Heart right ventricle (tissue), 16 donors: ENCODE data around the gene ID2. TPM values are rescaled to one million over a fixed set of nuclear protein-coding genes. Genes with fewer than 3 reads are reported as not detected.

Experiments
- ATAC-seq, 8 donors: fragments of 200-7000 bp; cut with Tn5 transposase; one replicate each; pipeline ENCODE4 v1.9.1; 2020; ENCODE audit warnings: mild to moderate bottlenecking in 8 of 8, moderate library complexity in 8 of 8, moderate number of reproducible peaks in 1 of 8
- DNase-seq, 2 donors: peaks; one replicate each; pipeline ENCODE4 v3.0.0-alpha.2; 2020
- H3K27ac ChIP-seq, 10 donors: fragments of 200-600 bp; sonication (generic) in 2 of 10; one replicate each; pipeline versions ENCODE4 v1.5.0 to v1.8.0; 2020 to 2022; ENCODE audit warnings: mild to moderate bottlenecking in 3 of 10
- H3K27me3 ChIP-seq, 7 donors: fragments of 200-600 bp; one replicate each; pipeline ENCODE4 v1.8.0; 2021 to 2022; ENCODE audit warnings: mild to moderate bottlenecking in 2 of 7
- H3K36me3 ChIP-seq, 9 donors: fragments of 200-600 bp; sonication (generic) in 1 of 9; one replicate each; pipeline versions ENCODE4 v1.5.0 to v1.8.0; 2020 to 2022; ENCODE audit warnings: mild to moderate bottlenecking in 2 of 9
- H3K4me1 ChIP-seq, 9 donors: fragments of 200-600 bp; sonication (generic) in 1 of 9; one replicate each; pipeline versions ENCODE4 v1.5.0 to v1.8.0; 2020 to 2022; ENCODE audit warnings: mild to moderate bottlenecking in 4 of 9
- H3K4me3 ChIP-seq, 10 donors: fragments of 200-600 bp; sonication (generic) in 2 of 10; one replicate each; pipeline versions ENCODE4 v1.5.0 to v1.8.0; 2020 to 2022; ENCODE audit warnings: mild to moderate bottlenecking in 7 of 10, moderate library complexity in 2 of 10
- H3K9me3 ChIP-seq, 11 donors: fragments of 200-600 bp in 10 of 11; sonication (generic) in 2 of 11; one replicate each; pipeline versions ENCODE4 v1.5.0 to v1.8.0; 2013 to 2022; ENCODE audit warnings: mild to moderate bottlenecking in 2 of 11, control low read depth in 1 of 11, moderate library complexity in 1 of 11
- CTCF ChIP-seq, 9 donors: fragments of 200-600 bp; sonication (generic) in 2 of 9; IDR thresholded peaks; one replicate each; pipeline versions ENCODE4 v1.5.0 to v1.8.0; 2021 to 2022; ENCODE audit warnings: antibody characterized with exemption in 9 of 9, mild to moderate bottlenecking in 5 of 9, moderate library complexity in 1 of 9
- WGBS, 2 donors: extraction: QIAGEN DNeasy Blood & Tissue Kit; methylation state at CpG; one replicate each; pipeline ENCODE4 v1.1.7; 2013; ENCODE audit warnings: inconsistent platforms in 1 of 2; 5-methylcytosine and 5-hydroxymethylcytosine counted together
- intact Hi-C, 10 donors: fragments of 100-400 bp; cut with DNase I; formaldehyde crosslinking; loops; one replicate each; pipeline versions ENCODE4 v1.11.1 to v1.14.2; 2022
- polyA plus RNA-seq, 2 donors: library from polyadenylated mRNA; stranded (reverse); fragments of 200-250 nt; gene quantifications; one replicate each; pipeline ENCODE4 v1.2.3, GENCODE V29; 2013
- total RNA-seq, 10 donors: library from RNA; stranded (reverse); fragmentation: NEBNext Ultra II Directional in 3 of 10; extraction: Animal tissue kit (Norgen Biotek cat#: 25700) in 3 of 10; gene quantifications; one replicate each; pipeline versions ENCODE4 v1.2.1 to v1.2.4, GENCODE V29; 2021 to 2023
- donor health status: Arrhythmogenic right ventricular cardiomyopathy.
- donor health status: ischemic (EF 13 %, LVEDD 7.1; RV severe dilation, severe dysfunction).
- donor health status: healthy with polysubstance abuse.
- donor health status: DM: no; HTN: yes; CAD: no.
- donor health status: DM: no; HTN: no; CAD: no.
- donor health status: ischemic (EF 25% LVEDD 6.9; RV normal size, moderate dysfunction).
- donor health status: ischemic (EF 25% LVEDD 5.7; RV mildly dilated, moderate dysfunction).
- donor health status: healthy.
- donor health status: DM: yes; HTN: yes; CAD: no.
- donor health status: Ischemic cardiomyopathy.
- donor health status: ischemic (EF 35%, LVEDD 5.7; RV mildly dilated, moderate dysfunction).
- donor health status: nonischemic (EF 11% LVEDD 7.7; RV severe dilation, severe dysfunction).
- donor health status: DM: yes; HTN: yes; CAD: no.
- donor health status: PGD.
- donor health status: ischemic (EF 29% LVEDD 5.4; RV normal size, mild dysfunction).
- donor health status: nonischemic (EF 23%, LVEDD 6.1; RV moderate dilation, normal function).

The ID2 gene
- total and polyA plus RNA-seq, 12 donors, result 20.8 to 113 (median 28.5) TPM

- no peaks in the 10 kb centered on the region for H3K27me3 ChIP-seq
- WGBS, 2 donors, result 96 to 98% methylated on average over 6 of the region's 6 CpGs
- ATAC-seq (no peak), DNase-seq (no peak)
- intact Hi-C loops, result no loop called here
- TF ChIP-seq CTCF (IDR thresholded peaks at IDR 0.05), result no peak
- no peak overlapping the region for H3K27ac ChIP-seq
- peaks cover 0 to 2% (median 0%) of the 10 kb centered on the region in 9 donors for H3K4me1 ChIP-seq
- H3K4me3 ChIP-seq, result no peak overlapping the region
- H3K9me3 ChIP-seq, result no peaks in the 10 kb centered on the region
- H3K36me3 ChIP-seq, result no peaks in the 10 kb centered on the region
These were observed 27.8 kb upstream of the ID2 start for GRCh38 chr2:8654041-8654440.

- Histone ChIP-seq H3K4me3 (no peak overlapping the region), H3K27me3 (no peaks in the 10 kb centered on the region), H3K36me3 (no peaks in the 10 kb centered on the region), H3K9me3 (no peaks in the 10 kb centered on the region), H3K27ac (no peak overlapping the region), H3K4me1 (peaks cover 0 to 6% (median 1%) of the 10 kb centered on the region in 9 donors)
- TF ChIP-seq CTCF (IDR thresholded peaks at IDR 0.05), result no peak
- ATAC-seq (no peak), DNase-seq (no peak)
- intact Hi-C loops, result no loop called here
These were observed 27.4 kb upstream of the ID2 start for GRCh38 chr2:8654483-8654882.

GRCh38 chr2:8656160-8656641 lies 25.7 kb upstream of the ID2 start:
- no peak for DNase-seq
- intact Hi-C loops, result no loop called here
- H3K27me3 ChIP-seq, result no peaks in the 10 kb centered on the region

GRCh38 chr2:8656811-8657210 lies 25.0 kb upstream of the ID2 start:
- intact Hi-C loops, result no loop called here
- H3K4me1 ChIP-seq, result peaks cover 0 to 17% (median 10%) of the 10 kb centered on the region in 9 donors
- ATAC-seq, result no peak
- H3K4me3 ChIP-seq, result no peak overlapping the region
- TF ChIP-seq CTCF (IDR thresholded peaks at IDR 0.05), result no peak
- H3K9me3 ChIP-seq, result no peaks in the 10 kb centered on the region
- WGBS, 2 donors, result 81 to 88% methylated on average over 4 of the region's 4 CpGs
- no peak overlapping the region for H3K27ac ChIP-seq
- H3K27me3 ChIP-seq, result no peaks in the 10 kb centered on the region
- DNase-seq, result no peak
- H3K36me3 ChIP-seq, result no peaks in the 10 kb centered on the region

More at GRCh38 chr2:8656160-8656641, 25.7 kb upstream of the ID2 start:
- H3K36me3 ChIP-seq, result no peaks in the 10 kb centered on the region
- 95 to 97% methylated on average over 5 of the region's 5 CpGs for WGBS, 2 donors
- H3K27ac ChIP-seq, result no peak overlapping the region
- ATAC-seq, result no peak
- no peak overlapping the region for H3K4me3 ChIP-seq
- TF ChIP-seq CTCF (IDR thresholded peaks at IDR 0.05), result no peak
- H3K9me3 ChIP-seq, result no peaks in the 10 kb centered on the region
- peaks cover 0 to 14% (median 10%) of the 10 kb centered on the region in 9 donors for H3K4me1 ChIP-seq
